ENCODE measurements around the gene KCNH6. TPM values are rescaled to one million over a fixed set of nuclear protein-coding genes. Genes with fewer than 3 reads are reported as not detected.

The KCNH6 gene
- total RNA-seq, 1 experiment from 2014 or later: not detected

DNA sequence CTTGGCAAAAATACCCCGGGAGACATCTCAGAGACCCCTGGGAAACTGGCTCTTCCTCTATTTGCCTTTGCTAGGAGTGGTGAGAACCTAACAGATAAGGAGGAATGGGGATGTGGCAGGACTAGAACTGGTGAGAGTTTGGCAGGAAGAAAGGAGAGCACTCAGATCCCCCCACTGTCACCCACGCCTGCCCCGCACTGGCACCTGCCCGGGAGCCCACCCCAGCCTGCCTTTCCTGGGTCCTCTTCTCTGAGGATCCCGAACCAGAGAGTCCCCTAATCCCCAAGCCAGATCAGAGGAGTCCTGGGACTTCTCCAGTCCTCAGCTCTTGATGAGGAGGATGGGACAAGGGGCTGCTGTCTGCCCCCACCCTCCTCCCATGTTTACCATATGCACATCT is 3.7 kb downstream of the KCNH6 start:
- CTCF ChIA-PET: no interaction called here
- BruUV-seq (replicated peaks): no TSS peak
- no peak overlapping the region for H3K4me3 ChIP-seq (ENCODE audit: low read depth, low read length, poor library complexity, severe bottlenecking)

DNA sequence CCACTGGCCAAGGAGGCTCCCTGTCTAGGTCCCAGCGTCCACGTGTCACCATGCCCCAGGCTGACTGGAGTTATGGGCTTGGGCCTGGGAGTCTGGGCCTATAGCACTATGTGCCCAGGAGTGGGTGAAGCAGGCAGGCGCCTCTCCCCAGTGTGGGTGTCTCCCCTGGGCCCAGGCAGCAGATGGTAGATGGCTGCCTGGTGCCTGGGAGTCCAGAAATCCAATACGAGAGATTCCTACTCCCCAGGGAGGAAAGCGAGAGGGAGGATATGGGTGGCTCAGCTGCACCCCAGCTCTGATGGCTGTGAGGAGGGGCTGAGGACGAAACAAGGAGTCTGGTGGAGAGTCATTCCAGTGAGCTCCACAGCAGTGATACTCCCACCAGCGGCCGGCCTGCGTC is 5.0 kb downstream of the KCNH6 start:
- no peak for TF ChIP-seq EZH2 (IDR thresholded peaks at IDR 0.05; ENCODE audit: borderline replicate concordance, low read depth, low read length, poor library complexity, severe bottlenecking)
- TF ChIP-seq, protein P1, sequence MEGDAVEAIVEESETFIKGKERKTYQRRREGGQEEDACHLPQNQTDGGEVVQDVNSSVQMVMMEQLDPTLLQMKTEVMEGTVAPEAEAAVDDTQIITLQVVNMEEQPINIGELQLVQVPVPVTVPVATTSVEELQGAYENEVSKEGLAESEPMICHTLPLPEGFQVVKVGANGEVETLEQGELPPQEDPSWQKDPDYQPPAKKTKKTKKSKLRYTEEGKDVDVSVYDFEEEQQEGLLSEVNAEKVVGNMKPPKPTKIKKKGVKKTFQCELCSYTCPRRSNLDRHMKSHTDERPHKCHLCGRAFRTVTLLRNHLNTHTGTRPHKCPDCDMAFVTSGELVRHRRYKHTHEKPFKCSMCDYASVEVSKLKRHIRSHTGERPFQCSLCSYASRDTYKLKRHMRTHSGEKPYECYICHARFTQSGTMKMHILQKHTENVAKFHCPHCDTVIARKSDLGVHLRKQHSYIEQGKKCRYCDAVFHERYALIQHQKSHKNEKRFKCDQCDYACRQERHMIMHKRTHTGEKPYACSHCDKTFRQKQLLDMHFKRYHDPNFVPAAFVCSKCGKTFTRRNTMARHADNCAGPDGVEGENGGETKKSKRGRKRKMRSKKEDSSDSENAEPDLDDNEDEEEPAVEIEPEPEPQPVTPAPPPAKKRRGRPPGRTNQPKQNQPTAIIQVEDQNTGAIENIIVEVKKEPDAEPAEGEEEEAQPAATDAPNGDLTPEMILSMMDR (conservative IDR thresholded peaks at IDR 0.05; ENCODE audit: low read depth, low read length): no peak
- intact Hi-C loops (cut with micrococcal nuclease; ENCODE audit: unreplicated experiment): no loop called here
- CTCF ChIA-PET: no interaction called here
- H3K9me3 ChIP-seq (ENCODE audit: low read depth, low read length, poor library complexity, severe bottlenecking): no peaks in the 10 kb centered on the region
- no TSS peak for BruUV-seq (replicated peaks)
- no peak overlapping the region for H3K4me3 ChIP-seq (ENCODE audit: low read depth, low read length, poor library complexity, severe bottlenecking)
- H3K4me1 ChIP-seq (ENCODE audit: insufficient read depth, low read length, poor library complexity, severe bottlenecking): no peaks in the 10 kb centered on the region
- POLR2A ChIA-PET (ENCODE audit: low non-redundant PET): no interaction called here
- no peaks in the 10 kb centered on the region for H3K27me3 ChIP-seq (replicated peaks; ENCODE audit: insufficient read depth, low read depth, low read length, poor library complexity)
- no peak for DNase-seq (ENCODE audit: low spot score)
- H3K36me3 ChIP-seq (ENCODE audit: insufficient read depth, low read length, poor library complexity, severe bottlenecking): no peaks in the 10 kb centered on the region
- no peak overlapping the region for H3K27ac ChIP-seq (ENCODE audit: low read depth, low read length, poor library complexity, severe bottlenecking)

More for the DNA sequence above, 3.7 kb downstream of the KCNH6 start:
- TF ChIP-seq, protein P1 (conservative IDR thresholded peaks at IDR 0.05; ENCODE audit: low read depth, low read length): no peak
- TF ChIP-seq EZH2 (IDR thresholded peaks at IDR 0.05; ENCODE audit: borderline replicate concordance, low read depth, low read length, poor library complexity, severe bottlenecking): no peak
- DNase-seq (ENCODE audit: low spot score): no peak
- Histone ChIP-seq H3K27me3 (replicated peaks; ENCODE audit: insufficient read depth, low read depth, low read length, poor library complexity) (no peaks in the 10 kb centered on the region), H3K9me3 (ENCODE audit: low read depth, low read length, poor library complexity, severe bottlenecking) (no peaks in the 10 kb centered on the region), H3K4me1 (ENCODE audit: insufficient read depth, low read length, poor library complexity, severe bottlenecking) (no peaks in the 10 kb centered on the region), H3K27ac (ENCODE audit: low read depth, low read length, poor library complexity, severe bottlenecking) (no peak overlapping the region), H3K36me3 (ENCODE audit: insufficient read depth, low read length, poor library complexity, severe bottlenecking) (no peaks in the 10 kb centered on the region)
- intact Hi-C loops (cut with micrococcal nuclease; ENCODE audit: unreplicated experiment): no loop called here
- POLR2A ChIA-PET (ENCODE audit: low non-redundant PET): interaction anchor here (0.5 kb wide), 1 partner anchor 415 kb away, joined by 3 read pairs; no protein-coding TSS in a partner anchor

DNA sequence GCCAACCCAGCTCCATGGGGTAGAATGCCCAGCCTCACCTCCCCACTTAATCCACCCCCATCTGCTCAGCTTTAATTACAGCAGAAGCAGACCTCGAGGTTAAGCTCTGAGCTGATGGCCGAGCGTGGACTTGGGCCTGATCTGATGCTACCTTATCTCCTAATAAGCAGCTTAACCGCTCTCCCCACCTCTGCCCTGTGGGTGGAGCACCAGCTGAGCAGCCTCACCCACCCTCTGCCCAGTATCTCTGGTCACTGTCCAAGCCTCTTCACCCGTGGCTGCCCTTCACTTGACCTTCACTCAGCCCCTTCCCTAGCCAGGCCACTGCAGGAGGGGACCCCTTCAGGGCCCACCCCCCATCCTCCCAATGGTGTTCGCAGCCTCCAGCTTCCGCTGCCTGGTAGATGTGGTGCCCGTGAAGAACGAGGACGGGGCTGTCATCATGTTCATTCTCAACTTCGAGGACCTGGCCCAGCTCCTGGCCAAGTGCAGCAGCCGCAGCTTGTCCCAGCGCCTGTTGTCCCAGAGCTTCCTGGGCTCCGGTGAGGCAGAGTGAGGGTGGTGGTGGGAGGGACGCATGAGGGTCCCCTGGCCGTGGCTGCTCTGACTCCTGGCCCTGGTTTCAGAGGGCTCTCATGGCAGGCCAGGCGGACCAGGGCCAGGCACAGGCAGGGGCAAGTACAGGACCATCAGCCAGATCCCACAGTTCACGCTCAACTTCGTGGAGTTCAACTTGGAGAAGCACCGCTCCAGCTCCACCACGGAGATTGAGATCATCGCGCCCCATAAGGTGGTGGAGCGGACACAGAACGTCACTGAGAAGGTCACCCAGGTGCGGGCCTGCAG is 6.8 kb downstream of the KCNH6 start:
- Histone ChIP-seq H3K27ac (ENCODE audit: low read depth, low read length, poor library complexity, severe bottlenecking) (no peak overlapping the region), H3K36me3 (ENCODE audit: insufficient read depth, low read length, poor library complexity, severe bottlenecking) (no peaks in the 10 kb centered on the region), H3K9me3 (ENCODE audit: low read depth, low read length, poor library complexity, severe bottlenecking) (no peaks in the 10 kb centered on the region), H3K4me1 (ENCODE audit: insufficient read depth, low read length, poor library complexity, severe bottlenecking) (no peaks in the 10 kb centered on the region), H3K27me3 (replicated peaks; ENCODE audit: insufficient read depth, low read depth, low read length, poor library complexity) (no peaks in the 10 kb centered on the region), H3K4me3 (ENCODE audit: low read depth, low read length, poor library complexity, severe bottlenecking) (no peak overlapping the region)
- POLR2A ChIA-PET (ENCODE audit: low non-redundant PET): no interaction called here
- intact Hi-C loops (cut with micrococcal nuclease; ENCODE audit: unreplicated experiment): no loop called here
- no peak for DNase-seq (ENCODE audit: low spot score)
- CTCF ChIA-PET: no interaction called here
- BruUV-seq (replicated peaks): no TSS peak
- no peak for TF ChIP-seq EZH2 (IDR thresholded peaks at IDR 0.05; ENCODE audit: borderline replicate concordance, low read depth, low read length, poor library complexity, severe bottlenecking)
- TF ChIP-seq, protein P1 (conservative IDR thresholded peaks at IDR 0.05; ENCODE audit: low read depth, low read length): no peak

All from A673 (cell line).